GM19463 (cell line): ENCODE results near the gene SCG5.

Source experiments
- ATAC-seq: cut with Tn5 transposase; IDR thresholded peaks from one replicate; pipeline ENCODE4 v1.9.1; 2021; ENCODE audit warnings: mild to moderate bottlenecking, moderate library complexity; ENCODE audit not compliant: unreplicated experiment

SCG5 gene

GRCh38 chr15:32718821-32719716 lies 77.6 kb downstream of the SCG5 start:
- no peak for ATAC-seq

GRCh38 chr15:32721596-32721995 lies 80.1 kb downstream of the SCG5 start:
- no peak for ATAC-seq

GRCh38 chr15:32722136-32722535 lies 80.6 kb downstream of the SCG5 start:
- ATAC-seq = no peak

- ATAC-seq = peak; percentile 92
Observed at GRCh38 chr15:32723171-32723948, 81.8 kb downstream of the SCG5 start.

GRCh38 chr15:32729700-32730395 lies 88.3 kb downstream of the SCG5 start:
- no peak for ATAC-seq

- no peak for ATAC-seq
Observed at GRCh38 chr15:32730677-32731654, 89.5 kb downstream of the SCG5 start.

GRCh38 chr15:32732574-32733157 lies 91.2 kb downstream of the SCG5 start:
- no peak for ATAC-seq

GRCh38 chr15:32733281-32733680 lies 91.8 kb downstream of the SCG5 start:
- no peak for ATAC-seq

- ATAC-seq = no peak
Observed at GRCh38 chr15:32735989-32736700, 94.6 kb downstream of the SCG5 start.

GRCh38 chr15:32736701-32737061 lies 95.2 kb downstream of the SCG5 start:
- ATAC-seq = no peak

- ATAC-seq = no peak
Observed at GRCh38 chr15:32737304-32737703, 95.8 kb downstream of the SCG5 start.

- no peak for ATAC-seq
Observed at GRCh38 chr15:32738666-32739065, 97.2 kb downstream of the SCG5 start.

- no peak for ATAC-seq
Observed at GRCh38 chr15:32739522-32740063, 98.1 kb downstream of the SCG5 start.

GRCh38 chr15:32743411-32744140 lies 102.1 kb downstream of the SCG5 start:
- no peak for ATAC-seq

GRCh38 chr15:32746116-32746857 lies 104.8 kb downstream of the SCG5 start:
- ATAC-seq = no peak
